NCI-H2081 treated with DMSO at 0.1 percent for 48 hours (cell line): ENCODE measurements around the gene ITGB3.

Source experiments
- DNase-seq: peaks from one replicate; lab custom pipeline; 2025; lab: John Stamatoyannopoulos, UW

The ITGB3 gene

GRCh38 chr17:47276444-47276843 lies 22.8 kb downstream of the ITGB3 start:
- DNase-seq = no peak

- no peak for DNase-seq
These were observed 23.2 kb downstream of the ITGB3 start for GRCh38 chr17:47276868-47277267.

GRCh38 chr17:47277921-47278320 lies 24.3 kb downstream of the ITGB3 start:
- no peak for DNase-seq

GRCh38 chr17:47278561-47278960 lies 24.9 kb downstream of the ITGB3 start:
- no peak for DNase-seq

- DNase-seq = no peak
These were observed 25.6 kb downstream of the ITGB3 start for GRCh38 chr17:47279062-47279801.

GRCh38 chr17:47280072-47280811 lies 26.6 kb downstream of the ITGB3 start:
- no peak for DNase-seq

GRCh38 chr17:47281216-47281615 lies 27.6 kb downstream of the ITGB3 start:
- DNase-seq = no peak

GRCh38 chr17:47285003-47285402 lies 31.4 kb downstream of the ITGB3 start:
- no peak for DNase-seq

- DNase-seq = no peak
These were observed 32.7 kb downstream of the ITGB3 start for GRCh38 chr17:47286198-47286914.

GRCh38 chr17:47287068-47287467 lies 33.4 kb downstream of the ITGB3 start:
- DNase-seq = no peak

GRCh38 chr17:47287639-47288038 lies 34.0 kb downstream of the ITGB3 start:
- DNase-seq = no peak

GRCh38 chr17:47288531-47289116 lies 35.0 kb downstream of the ITGB3 start:
- no peak for DNase-seq

GRCh38 chr17:47289302-47289701 lies 35.7 kb downstream of the ITGB3 start:
- DNase-seq = no peak

GRCh38 chr17:47290870-47291241 lies 37.2 kb downstream of the ITGB3 start:
- no peak for DNase-seq

GRCh38 chr17:47291242-47291873 lies 37.7 kb downstream of the ITGB3 start:
- no peak for DNase-seq

GRCh38 chr17:47292206-47292605 lies 38.6 kb downstream of the ITGB3 start:
- no peak for DNase-seq

GRCh38 chr17:47295037-47295873 lies 41.6 kb downstream of the ITGB3 start:
- DNase-seq = no peak

GRCh38 chr17:47295874-47296255 lies 42.2 kb downstream of the ITGB3 start:
- DNase-seq = no peak

- DNase-seq = no peak
These were observed 44.2 kb downstream of the ITGB3 start for GRCh38 chr17:47297661-47298400.

GRCh38 chr17:47298712-47299111 lies 45.1 kb downstream of the ITGB3 start:
- DNase-seq = no peak
